HepG2 (cell line): Measurements from ENCODE around the gene ESPNL. TPM values are rescaled to one million over a fixed set of nuclear protein-coding genes. Genes with fewer than 3 reads are reported as not detected.

ENCODE experiments used
- ADNP ChIP-seq: sonication (generic); formaldehyde crosslinking; IDR thresholded peaks from 2 replicates; pipeline ENCODE4 v1.4.0; 2020; ENCODE audit warnings: missing genetic modification reagents
- CBFB ChIP-seq: sonication (generic); formaldehyde crosslinking; IDR thresholded peaks from 2 replicates; pipeline ENCODE4 v1.4.0; 2020; ENCODE audit warnings: missing genetic modification reagents
- GATA4 ChIP-seq: sonication (generic); IDR thresholded peaks from 2 replicates; pipeline ENCODE4 v1.6.1; 2016; ENCODE audit warnings: antibody characterized with exemption, low read depth, borderline replicate concordance
- HMGA1 ChIP-seq: sonication (generic); formaldehyde crosslinking; conservative IDR thresholded peaks from 2 replicates; pipeline ENCODE4 v1.4.0; 2020; ENCODE audit warnings: missing genetic modification reagents
- MED13 ChIP-seq: sonication (generic); formaldehyde crosslinking; IDR thresholded peaks from 2 replicates; pipeline ENCODE4 v1.5.0; 2020; ENCODE audit warnings: missing genetic modification reagents
- RAD21 ChIP-seq: fragments of 450-650 bp; formaldehyde crosslinking; IDR thresholded peaks from 2 replicates; pipeline ENCODE4 v1.5.0; 2020; ENCODE audit warnings: mild to moderate bottlenecking
- RERE ChIP-seq: IDR thresholded peaks from 2 replicates; pipeline ENCODE4 v1.6.1; 2016; ENCODE audit warnings: low read depth, missing genetic modification reagents, missing compliant biosample characterization
- SUZ12 ChIP-seq: fragments of 150-350 bp; IDR thresholded peaks from 2 replicates; pipeline ENCODE4 v1.6.1; 2014; ENCODE audit warnings: low read depth, low read length
- TFE3 ChIP-seq: IDR thresholded peaks from 2 replicates; pipeline ENCODE4 v1.6.1; 2016
- XRCC5 ChIP-seq: fragments of 200-400 bp; formaldehyde crosslinking; optimal IDR thresholded peaks from 2 replicates; pipeline ENCODE3; 2017; ENCODE audit warnings: mild to moderate bottlenecking, low read length
- ZNF512 ChIP-seq: sonication (generic); formaldehyde crosslinking; IDR thresholded peaks from 2 replicates; pipeline ENCODE4 v1.4.0; 2020; ENCODE audit warnings: mild to moderate bottlenecking, missing genetic modification reagents
- polyA plus RNA-seq, 8 experiments: library from polyadenylated mRNA; depleted of rRNA in 3 of 8; stranded (reverse) in 7 of 8; unstranded in 1 of 8; fragments of >200 nt; fragmentation: Illumina TruSeq in 4 of 8; extraction: Trizol in 4 of 8; gene quantifications; 2 replicates each; pipeline versions ENCODE4 v1.2.1 to v1.2.3, GENCODE V29; 2011 to 2016; ENCODE audit warnings: low read depth in 4 of 8, missing spikeins in 1 of 8, mixed read lengths in 1 of 8; ENCODE audit not compliant: insufficient read depth in 1 of 8
- total RNA-seq, 5 experiments: library from RNA; depleted of rRNA; stranded (reverse); fragments of >200 nt; fragmentation: Illumina TruSeq; extraction: Trizol; gene quantifications; 2 replicates each; pipeline ENCODE4 v1.2.3, GENCODE V29; 2016; ENCODE audit warnings: low read depth in 1 of 5

The ESPNL gene
- total and polyA plus RNA-seq, 2 of the 13 experiments (the other 11 are each of a cell fraction or from before 2014, with no cell fraction given): 0.45 to 0.80 TPM

GRCh38 chr2:238145046-238145445 lies 44.9 kb downstream of the ESPNL start (continued):
- TF ChIP-seq TFE3: no peak
- TF ChIP-seq MED13 (CRISPR knock-in tag): no peak
- TF ChIP-seq RAD21 (CRISPR knock-in tag): no peak
- TF ChIP-seq SUZ12: no peak
- no peak for TF ChIP-seq ADNP
- TF ChIP-seq ZNF512 (CRISPR knock-in tag): no peak
- TF ChIP-seq GATA4: no peak
- TF ChIP-seq HMGA1 (CRISPR knock-in tag): no peak
- no peak for TF ChIP-seq XRCC5
- TF ChIP-seq CBFB: no peak
- TF ChIP-seq RERE (CRISPR knock-in tag): no peak
